Activated naive CD4-positive, alpha-beta T cell treated with Interleukin-2 at 50 U/mL for 16 hours (primary cell): ENCODE measurements around the gene SPRY2.
A peak's percentile ranks its signal among the peaks of the same experiment; 100 is the strongest.
"Not testable (repeated sequence)": the region's sequence is repeated elsewhere in the genome, so short reads cannot be mapped to it uniquely, and the experiment has no call there.

ENCODE experiments used
- DNase-seq: peaks from one replicate; pipeline ENCODE4 v3.0.0-alpha.2; 2020

The SPRY2 gene

GRCh38 chr13:80348314-80348713, 7.4 kb upstream of the SPRY2 start:
- DNase-seq = no peak

- no peak for DNase-seq
Measured at GRCh38 chr13:80345771-80346510, 5.0 kb upstream of the SPRY2 start.

GRCh38 chr13:80344032-80344431, 3.1 kb upstream of the SPRY2 start:
- not testable (repeated sequence) for DNase-seq

GRCh38 chr13:80342471-80343371, 1.8 kb upstream of the SPRY2 start:
- DNase-seq = peak; percentile 64

GRCh38 chr13:80341756-80342370, 937 bp upstream of the SPRY2 start:
- no peak for DNase-seq

GRCh38 chr13:80340651-80341100, 250 bp downstream of the SPRY2 start:
- no peak for DNase-seq

- DNase-seq = no peak
Measured at GRCh38 chr13:80339912-80340650, 845 bp downstream of the SPRY2 start.

GRCh38 chr13:80339563-80339911, 1.4 kb downstream of the SPRY2 start:
- DNase-seq = no peak

- peak; percentile 2 for DNase-seq
Measured at GRCh38 chr13:80338781-80339562, 2.0 kb downstream of the SPRY2 start.

GRCh38 chr13:80337288-80338081, 3.4 kb downstream of the SPRY2 start:
- no peak for DNase-seq

GRCh38 chr13:80336776-80337287, 4.1 kb downstream of the SPRY2 start:
- DNase-seq = no peak

- DNase-seq = no peak
Measured at GRCh38 chr13:80336370-80336769, 4.6 kb downstream of the SPRY2 start.

- DNase-seq = no peak
Measured at GRCh38 chr13:80334597-80335260, 6.2 kb downstream of the SPRY2 start.

- DNase-seq = no peak
Measured at GRCh38 chr13:80331984-80332383, 8.9 kb downstream of the SPRY2 start.

GRCh38 chr13:80329250-80329649, 11.7 kb downstream of the SPRY2 start:
- DNase-seq = no peak

GRCh38 chr13:80319004-80319403, 21.9 kb downstream of the SPRY2 start:
- DNase-seq = no peak

- DNase-seq = no peak
Measured at GRCh38 chr13:80314711-80315653, 25.9 kb downstream of the SPRY2 start.

- DNase-seq = no peak
Measured at GRCh38 chr13:80313668-80314256, 27.2 kb downstream of the SPRY2 start.

- DNase-seq = no peak
Measured at GRCh38 chr13:80312967-80313366, 28.0 kb downstream of the SPRY2 start.
